NCI-H1417 treated with DMSO at 0.1 percent for 48 hours (cell line): ENCODE measurements around the gene ANXA11.

Experiments
- DNase-seq: peaks from one replicate; lab custom pipeline; 2025; lab: John Stamatoyannopoulos, UW

Gene ANXA11

DNA sequence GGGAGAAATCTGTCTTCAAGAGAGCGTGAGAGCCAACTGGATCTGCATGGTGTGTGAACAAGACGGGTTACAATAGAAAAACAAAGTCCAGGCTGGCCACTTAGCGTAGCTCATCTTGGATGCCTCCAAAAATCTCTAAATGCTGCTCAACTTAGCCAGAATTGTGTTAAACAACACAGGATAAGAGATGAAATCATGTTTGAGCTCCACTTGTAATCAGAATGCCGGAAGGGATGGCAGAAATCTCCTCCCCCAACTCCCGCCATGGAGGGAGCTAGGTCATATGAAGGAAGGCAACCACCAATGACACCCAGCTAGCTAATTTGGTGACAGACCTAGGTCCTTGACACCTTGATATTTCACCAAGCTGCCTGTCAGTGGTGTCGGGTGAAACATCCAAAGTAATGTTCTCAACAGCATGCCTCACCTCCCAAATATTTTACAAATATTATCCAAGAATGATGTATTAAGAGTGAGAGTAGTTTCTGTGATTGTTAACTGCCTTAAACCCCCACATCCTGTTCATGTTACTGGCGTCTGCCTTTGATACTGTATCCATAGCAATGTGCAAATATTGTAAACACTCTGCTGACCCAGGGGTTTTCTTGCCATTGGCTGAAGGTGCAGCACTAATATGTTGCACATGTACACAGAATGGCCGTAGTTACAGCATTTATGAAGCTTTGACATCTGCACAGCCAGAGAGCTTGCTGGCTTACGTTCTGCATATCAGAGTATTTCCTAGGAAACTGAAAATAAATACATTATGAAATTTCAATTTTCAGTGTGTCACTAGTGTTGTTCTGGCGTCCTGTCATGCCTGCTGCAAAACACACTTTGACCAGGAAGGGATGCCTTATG, 101.0 kb downstream of the ANXA11 start:
- no peak for DNase-seq
